Measurements from ENCODE around the gene CCDC171.

CCDC171 gene

DNA sequence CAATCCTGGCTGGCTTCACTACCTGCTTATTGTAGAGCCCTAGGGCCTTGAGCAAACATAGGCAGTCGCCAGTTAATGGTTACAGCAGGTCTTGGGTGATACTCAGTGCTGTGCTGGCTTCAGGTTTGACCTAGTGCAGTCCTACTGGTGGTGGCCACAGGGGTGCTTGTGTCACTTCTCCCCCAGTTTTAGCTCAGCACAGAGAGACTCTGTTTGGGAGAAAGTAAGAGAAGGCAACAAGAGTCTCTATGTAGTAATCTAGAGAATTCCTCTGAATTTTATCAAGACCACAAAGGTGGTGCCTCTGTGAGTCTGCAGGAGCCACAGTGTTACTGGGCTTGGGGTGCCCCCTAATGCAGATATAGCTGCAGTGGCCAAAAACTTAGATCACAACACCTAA lies 165.6 kb downstream of the CCDC171 start:
- no peak for TF ChIP-seq EZH2 (IDR thresholded peaks at IDR 0.05)
- TF ChIP-seq POLR2AphosphoS5 (IDR thresholded peaks at IDR 0.05; ENCODE audit: borderline replicate concordance, low read depth, low read length): no peak
- TF ChIP-seq FOXP2 (optimal IDR thresholded peaks at IDR 0.05; ENCODE audit: control extremely low read depth, extremely low read length, insufficient read depth): no peak
- H3K4me3 ChIP-seq: no peak overlapping the region
- H3K27ac ChIP-seq: no peak overlapping the region
- no peaks in the 10 kb centered on the region for H3K9me3 ChIP-seq (ENCODE audit: low read depth, low read length)
- no peak overlapping the region for H3K9ac ChIP-seq (ENCODE audit: insufficient read length)
- DNase-seq (ENCODE audit: low read depth, low spot score): no peak
- no peaks in the 10 kb centered on the region for H3K36me3 ChIP-seq (ENCODE audit: insufficient read depth, low read length)

DNA sequence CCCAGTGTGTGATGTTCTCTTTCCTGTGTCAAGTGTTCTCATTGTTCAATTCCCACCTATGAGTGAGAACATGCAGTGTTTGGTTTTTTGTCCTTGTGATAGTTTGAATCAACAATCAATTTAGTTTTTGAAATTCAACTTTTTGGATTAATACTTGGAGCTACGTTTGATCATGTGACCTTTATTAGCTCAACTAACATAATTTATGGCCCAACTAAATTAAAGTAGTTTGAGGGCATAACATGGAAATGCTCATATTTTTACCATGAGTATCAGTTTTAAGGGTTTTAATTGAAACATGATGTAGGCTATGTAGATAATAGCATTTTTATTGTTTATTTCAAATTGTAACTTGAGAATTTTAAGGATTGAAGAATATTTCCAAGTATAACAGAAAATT lies 168.0 kb downstream of the CCDC171 start:
- no peak for DNase-seq (ENCODE audit: low read depth, low spot score)
- H3K4me3 ChIP-seq: no peak overlapping the region
- TF ChIP-seq EZH2 (IDR thresholded peaks at IDR 0.05) (no peak), POLR2AphosphoS5 (IDR thresholded peaks at IDR 0.05; ENCODE audit: borderline replicate concordance, low read depth, low read length) (no peak), FOXP2 (optimal IDR thresholded peaks at IDR 0.05; ENCODE audit: control extremely low read depth, extremely low read length, insufficient read depth) (no peak)
- H3K9me3 ChIP-seq (ENCODE audit: low read depth, low read length): no peaks in the 10 kb centered on the region
- H3K27ac ChIP-seq: 0 out of 2 replicates have a peak overlapping the region, but pooled peaks have one; percentile 39
- no peaks in the 10 kb centered on the region for H3K36me3 ChIP-seq (ENCODE audit: insufficient read depth, low read length)
- no peak overlapping the region for H3K9ac ChIP-seq (ENCODE audit: insufficient read length)

DNA sequence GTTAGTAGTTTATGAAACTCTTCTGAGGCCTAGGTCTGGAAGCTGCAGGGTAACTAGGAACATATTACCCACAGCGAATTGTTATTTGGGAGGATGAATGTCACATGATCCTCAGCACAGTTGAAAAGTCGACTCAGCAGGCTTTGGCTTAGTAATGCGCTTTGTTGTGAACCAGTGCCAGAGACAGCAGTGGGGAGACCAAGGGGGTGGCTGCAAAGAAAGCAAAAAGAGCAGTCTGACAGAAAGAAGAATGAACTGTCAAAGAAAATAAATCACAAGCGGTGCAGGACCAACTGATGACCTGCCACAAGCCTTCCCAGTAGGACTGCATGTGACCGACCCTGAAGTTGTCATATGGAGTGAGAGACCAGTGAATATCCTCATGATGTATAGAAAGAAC lies 170.0 kb downstream of the CCDC171 start:
- Histone ChIP-seq H3K4me3 (peak overlapping the region; percentile 47), H3K36me3 (ENCODE audit: insufficient read depth, low read length) (no peaks in the 10 kb centered on the region), H3K9me3 (ENCODE audit: low read depth, low read length) (no peaks in the 10 kb centered on the region), H3K9ac (ENCODE audit: insufficient read length) (no peak overlapping the region), H3K27ac (peak overlapping the region; percentile 73)
- DNase-seq (ENCODE audit: low read depth, low spot score): no peak
- no peak for TF ChIP-seq FOXP2 (optimal IDR thresholded peaks at IDR 0.05; ENCODE audit: control extremely low read depth, extremely low read length, insufficient read depth)
- no peak; the same call in 1 of the 2 replicates for TF ChIP-seq POLR2AphosphoS5 (IDR thresholded peaks at IDR 0.05; ENCODE audit: borderline replicate concordance, low read depth, low read length)
- TF ChIP-seq EZH2 (IDR thresholded peaks at IDR 0.05): no peak

DNA sequence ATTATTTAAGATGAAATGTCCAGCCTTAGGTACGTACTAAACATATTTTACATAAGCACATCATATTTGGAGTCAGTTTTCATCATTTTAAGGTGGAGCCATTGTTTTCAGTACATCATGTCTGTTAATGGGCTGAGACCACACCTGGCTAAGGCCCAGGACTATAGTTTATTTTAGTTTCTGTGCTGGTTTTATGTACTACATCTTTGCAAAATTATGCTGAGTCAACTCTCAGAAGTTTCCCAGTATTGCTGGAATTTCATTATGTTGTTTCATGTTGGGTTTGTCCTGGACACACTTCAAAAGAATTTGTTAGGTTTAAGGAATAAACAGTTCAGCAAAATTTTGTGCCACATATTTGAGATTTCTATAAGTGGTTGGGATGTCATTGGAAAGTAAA lies 171.2 kb downstream of the CCDC171 start:
- H3K27ac ChIP-seq: peak overlapping the region; percentile 73; the same call in 1 of the 2 replicates
- H3K4me3 ChIP-seq: peak overlapping the region; percentile 13; the same call in 1 of the 2 replicates
- no peak overlapping the region for H3K9ac ChIP-seq (ENCODE audit: insufficient read length)
- TF ChIP-seq EZH2 (IDR thresholded peaks at IDR 0.05) (no peak), FOXP2 (optimal IDR thresholded peaks at IDR 0.05; ENCODE audit: control extremely low read depth, extremely low read length, insufficient read depth) (no peak), POLR2AphosphoS5 (IDR thresholded peaks at IDR 0.05; ENCODE audit: borderline replicate concordance, low read depth, low read length) (no peak)
- DNase-seq (ENCODE audit: low read depth, low spot score): no peak
- no peaks in the 10 kb centered on the region for H3K36me3 ChIP-seq (ENCODE audit: insufficient read depth, low read length)
- H3K9me3 ChIP-seq (ENCODE audit: low read depth, low read length): no peaks in the 10 kb centered on the region

DNA sequence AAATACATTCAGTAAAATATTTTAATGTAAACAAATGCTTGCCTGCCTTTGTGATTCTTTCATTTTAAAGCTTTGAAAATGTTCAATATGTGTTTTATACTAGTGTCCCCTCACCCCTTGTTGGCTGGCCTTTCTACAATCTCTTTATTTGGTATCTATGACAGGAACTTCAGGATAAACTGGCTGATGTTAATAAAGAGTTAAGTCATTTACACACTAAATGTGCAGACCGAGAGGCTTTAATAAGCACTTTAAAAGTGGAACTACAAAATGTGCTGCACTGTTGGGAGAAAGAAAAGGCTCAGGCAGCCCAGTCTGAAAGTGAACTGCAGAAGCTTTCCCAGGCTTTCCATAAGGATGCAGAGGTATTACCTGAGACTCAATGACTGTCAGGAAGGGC lies 171.8 kb downstream of the CCDC171 start:
- Histone ChIP-seq H3K9ac (ENCODE audit: insufficient read length) (peak overlapping the region; percentile 10), H3K27ac (peak overlapping the region; percentile 73), H3K9me3 (ENCODE audit: low read depth, low read length) (no peaks in the 10 kb centered on the region), H3K36me3 (ENCODE audit: insufficient read depth, low read length) (no peaks in the 10 kb centered on the region), H3K4me3 (peak overlapping the region; percentile 46)
- TF ChIP-seq EZH2 (IDR thresholded peaks at IDR 0.05): no peak
- no peak for TF ChIP-seq FOXP2 (optimal IDR thresholded peaks at IDR 0.05; ENCODE audit: control extremely low read depth, extremely low read length, insufficient read depth)
- no peak for TF ChIP-seq POLR2AphosphoS5 (IDR thresholded peaks at IDR 0.05; ENCODE audit: borderline replicate concordance, low read depth, low read length)
- no peak for DNase-seq (ENCODE audit: low read depth, low spot score)

DNA sequence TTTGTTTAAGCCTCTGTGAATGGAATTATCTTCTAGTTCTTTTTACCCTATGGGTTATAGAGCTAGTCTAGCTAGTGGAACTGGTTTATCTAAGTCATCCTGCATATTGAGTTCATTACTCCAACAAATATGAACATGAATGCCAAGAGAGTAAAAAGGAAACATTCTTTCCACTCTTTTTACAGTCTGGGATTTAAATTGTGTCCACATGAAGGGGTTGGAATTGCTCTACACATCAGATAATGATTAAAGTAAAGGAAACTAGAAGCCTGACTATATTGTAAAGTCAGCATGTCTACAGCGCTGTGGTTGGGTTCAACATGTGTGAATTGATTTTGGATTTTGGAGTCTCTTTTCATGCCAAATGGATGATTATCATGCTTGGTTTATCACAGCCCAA lies 173.1 kb downstream of the CCDC171 start:
- Histone ChIP-seq H3K4me3 (peak overlapping the region; percentile 33), H3K36me3 (ENCODE audit: insufficient read depth, low read length) (no peaks in the 10 kb centered on the region), H3K27ac (peak overlapping the region; percentile 73), H3K9me3 (ENCODE audit: low read depth, low read length) (no peaks in the 10 kb centered on the region), H3K9ac (ENCODE audit: insufficient read length) (no peak overlapping the region)
- no peak for TF ChIP-seq EZH2 (IDR thresholded peaks at IDR 0.05)
- TF ChIP-seq FOXP2 (optimal IDR thresholded peaks at IDR 0.05; ENCODE audit: control extremely low read depth, extremely low read length, insufficient read depth): no peak
- peak; percentile 62; the same call in 1 of the 2 replicates for TF ChIP-seq POLR2AphosphoS5 (IDR thresholded peaks at IDR 0.05; ENCODE audit: borderline replicate concordance, low read depth, low read length)
- peak; percentile 89 for DNase-seq (ENCODE audit: low read depth, low spot score)

DNA sequence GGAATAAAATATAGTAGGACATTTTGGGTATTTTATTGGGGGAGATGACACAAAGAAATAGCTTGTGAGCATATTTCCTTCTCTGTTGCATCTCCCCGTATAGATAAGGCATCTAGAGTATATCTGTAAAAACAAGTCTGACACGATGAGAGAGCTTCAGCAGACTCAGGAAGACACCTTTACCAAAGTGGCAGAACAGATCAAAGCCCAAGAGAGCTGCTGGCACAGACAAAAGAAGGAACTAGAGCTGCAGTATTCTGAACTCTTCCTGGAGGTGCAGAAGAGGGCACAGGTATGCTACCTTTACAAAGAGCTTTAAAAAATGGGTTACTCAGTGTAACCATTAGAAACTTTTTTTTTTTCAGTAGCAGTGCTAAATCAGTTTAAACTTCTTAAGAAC lies 176.7 kb downstream of the CCDC171 start:
- DNase-seq (ENCODE audit: low read depth, low spot score): no peak
- Histone ChIP-seq H3K4me3 (no peak overlapping the region), H3K36me3 (ENCODE audit: insufficient read depth, low read length) (peaks cover 6% of the 10 kb centered on the region; the same call in 1 of the 2 replicates), H3K9ac (ENCODE audit: insufficient read length) (no peak overlapping the region), H3K9me3 (ENCODE audit: low read depth, low read length) (no peaks in the 10 kb centered on the region), H3K27ac (no peak overlapping the region)
- TF ChIP-seq POLR2AphosphoS5 (IDR thresholded peaks at IDR 0.05; ENCODE audit: borderline replicate concordance, low read depth, low read length) (no peak), FOXP2 (optimal IDR thresholded peaks at IDR 0.05; ENCODE audit: control extremely low read depth, extremely low read length, insufficient read depth) (no peak), EZH2 (IDR thresholded peaks at IDR 0.05) (no peak)

DNA sequence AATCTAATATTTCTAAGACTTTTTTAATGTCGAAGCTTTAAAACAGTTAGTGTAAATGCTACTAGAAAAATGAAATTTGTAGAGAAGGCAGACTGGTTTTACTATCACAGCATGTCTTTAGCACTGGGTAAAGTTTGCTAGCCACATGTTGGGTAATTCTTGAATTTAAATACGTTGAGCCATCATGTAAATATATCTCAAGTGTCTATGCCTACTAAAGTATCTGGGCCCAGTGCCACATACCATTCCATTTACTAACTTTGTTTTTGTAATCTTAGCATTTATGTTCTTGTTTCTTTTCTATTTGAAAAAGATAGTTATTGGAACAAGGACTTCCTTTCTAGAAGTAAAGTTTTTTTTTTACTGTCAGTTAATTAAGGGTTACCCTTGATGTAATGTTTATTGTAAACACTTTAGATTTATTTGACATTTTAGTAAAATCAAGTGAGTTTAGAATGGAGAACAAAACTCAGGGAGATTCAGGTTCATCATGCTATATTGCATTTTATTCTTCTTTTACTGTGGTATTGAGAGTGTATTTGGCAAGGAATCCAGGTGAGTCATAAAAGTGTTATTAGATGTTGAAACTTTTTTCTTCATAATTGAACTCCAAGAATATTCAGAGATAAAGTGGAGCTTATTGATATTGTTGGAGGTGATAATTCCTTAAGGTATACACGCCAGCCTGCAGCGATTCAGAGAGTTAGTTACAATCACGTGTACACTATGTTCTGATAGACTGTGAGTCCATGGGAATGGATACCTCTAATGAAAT lies 182.4 kb downstream of the CCDC171 start:
- TF ChIP-seq EZH2 (IDR thresholded peaks at IDR 0.05) (no peak), POLR2AphosphoS5 (IDR thresholded peaks at IDR 0.05; ENCODE audit: borderline replicate concordance, low read depth, low read length) (no peak), FOXP2 (optimal IDR thresholded peaks at IDR 0.05; ENCODE audit: control extremely low read depth, extremely low read length, insufficient read depth) (no peak)
- no peaks in the 10 kb centered on the region for H3K9me3 ChIP-seq (ENCODE audit: low read depth, low read length)
- H3K27ac ChIP-seq: peak overlapping the region; percentile 95
- H3K9ac ChIP-seq (ENCODE audit: insufficient read length): peak overlapping the region; percentile 62
- peak; percentile 91 for DNase-seq (ENCODE audit: low read depth, low spot score)
- H3K4me3 ChIP-seq: peak overlapping the region; percentile 48
- peaks cover 6% of the 10 kb centered on the region; the same call in 1 of the 2 replicates for H3K36me3 ChIP-seq (ENCODE audit: insufficient read depth, low read length)

Measured in SK-N-MC (cell line).